ENCODE measurements around the gene ACR. TPM values are rescaled to one million over a fixed set of nuclear protein-coding genes. Genes with fewer than 3 reads are reported as not detected.

Gene ACR
- total RNA-seq, 1 donor from 2014 or later = 0.45 TPM

DNA sequence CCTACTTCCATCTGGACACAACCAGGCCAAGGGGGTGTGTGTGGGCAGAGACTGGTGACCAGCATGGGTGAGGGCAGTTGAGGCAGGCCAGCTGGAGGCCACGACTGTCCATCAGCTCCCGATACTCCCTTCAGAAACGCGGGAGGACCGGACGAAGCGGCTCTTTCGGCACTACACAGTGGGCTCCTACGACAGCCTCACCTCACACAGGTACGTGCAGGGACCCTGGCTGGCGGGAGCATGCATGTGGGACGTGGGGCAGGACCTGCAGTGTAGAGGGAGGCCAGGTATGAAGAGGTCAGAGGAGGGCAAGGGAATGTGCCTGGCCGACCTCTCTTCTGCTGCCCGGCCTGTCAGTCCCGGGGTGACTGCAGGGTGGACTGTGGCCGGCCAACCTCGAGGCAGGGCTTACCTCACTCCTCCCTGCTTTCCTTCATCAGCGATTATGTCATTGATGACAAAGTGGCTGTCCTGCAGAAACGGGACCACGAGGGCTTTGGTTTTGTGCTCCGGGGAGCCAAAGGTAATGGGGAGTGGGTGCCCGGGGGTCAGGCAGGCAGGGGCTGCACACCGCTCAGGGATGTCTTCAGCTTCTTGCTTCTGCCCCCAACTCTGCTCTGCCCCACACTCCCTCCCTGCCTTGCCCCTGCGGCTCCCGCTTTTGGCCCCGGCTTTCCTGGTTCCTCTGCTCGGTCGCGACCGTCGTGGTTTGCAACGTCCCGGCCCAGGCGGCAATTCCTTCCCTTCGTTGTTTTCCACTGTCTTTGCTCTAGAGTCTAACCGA is 34.1 kb upstream of the ACR start:
- TF ChIP-seq CTCF (IDR thresholded peaks at IDR 0.05) = no peak
- Mint-ChIP-seq H3K36me3 (ENCODE audit: low read depth) (peaks cover 1% of the 10 kb centered on the region), H3K4me3 (ENCODE audit: unreplicated experiment) (no peak overlapping the region), H3K27me3 (ENCODE audit: low read depth) (no peaks in the 10 kb centered on the region), H3K4me1 (ENCODE audit: low read depth) (peaks cover under 1% of the 10 kb centered on the region), H3K27ac (ENCODE audit: unreplicated experiment) (no peak overlapping the region), H3K9me3 (ENCODE audit: low read depth) (no peaks in the 10 kb centered on the region)
- peak; percentile 85 for DNase-seq (ENCODE audit: low spot score)

DNA sequence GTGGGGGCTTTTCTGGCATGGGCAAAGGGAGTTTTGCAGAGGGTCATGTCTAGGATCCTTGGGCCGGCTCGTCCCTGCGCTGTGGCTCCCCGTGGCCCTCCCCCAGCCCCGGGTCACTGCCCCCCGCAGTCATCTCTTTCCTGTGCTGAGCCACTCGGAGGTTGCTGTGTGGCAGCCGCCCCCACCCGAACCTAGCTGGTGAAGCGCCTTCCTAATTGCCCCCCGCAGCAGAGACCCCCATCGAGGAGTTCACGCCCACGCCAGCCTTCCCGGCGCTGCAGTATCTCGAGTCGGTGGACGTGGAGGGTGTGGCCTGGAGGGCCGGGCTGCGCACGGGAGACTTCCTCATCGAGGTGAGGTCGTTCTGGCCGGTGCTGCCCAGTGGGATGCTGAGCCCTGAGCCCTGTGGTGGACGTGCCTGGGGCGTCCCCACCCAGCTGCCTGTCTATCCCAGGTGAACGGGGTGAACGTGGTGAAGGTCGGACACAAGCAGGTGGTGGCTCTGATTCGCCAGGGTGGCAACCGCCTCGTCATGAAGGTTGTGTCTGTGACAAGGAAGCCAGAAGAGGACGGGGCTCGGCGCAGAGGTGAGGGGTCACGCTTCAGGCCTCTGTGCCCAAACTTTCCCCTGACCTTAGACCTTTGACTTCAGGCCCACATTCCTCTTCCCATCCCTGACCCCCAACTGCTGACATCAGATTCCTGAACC is 33.3 kb upstream of the ACR start:
- H3K9me3 Mint-ChIP-seq (ENCODE audit: low read depth) = no peaks in the 10 kb centered on the region
- no peaks in the 10 kb centered on the region for H3K4me1 Mint-ChIP-seq (ENCODE audit: low read depth)
- TF ChIP-seq CTCF (IDR thresholded peaks at IDR 0.05) = no peak
- H3K4me3 Mint-ChIP-seq (ENCODE audit: unreplicated experiment) = no peak overlapping the region
- no peaks in the 10 kb centered on the region for H3K27me3 Mint-ChIP-seq (ENCODE audit: low read depth)
- H3K36me3 Mint-ChIP-seq (ENCODE audit: low read depth) = no peaks in the 10 kb centered on the region
- H3K27ac Mint-ChIP-seq (ENCODE audit: unreplicated experiment) = no peak overlapping the region
- peak; percentile 93 for DNase-seq (ENCODE audit: low spot score)

- Mint-ChIP-seq H3K9me3 (ENCODE audit: low read depth) (no peaks in the 10 kb centered on the region), H3K27me3 (ENCODE audit: low read depth) (no peaks in the 10 kb centered on the region), H3K36me3 (ENCODE audit: low read depth) (no peaks in the 10 kb centered on the region), H3K4me1 (ENCODE audit: low read depth) (no peaks in the 10 kb centered on the region), H3K4me3 (ENCODE audit: unreplicated experiment) (no peak overlapping the region), H3K27ac (ENCODE audit: unreplicated experiment) (no peak overlapping the region)
- TF ChIP-seq CTCF (IDR thresholded peaks at IDR 0.05) = no peak
- DNase-seq (ENCODE audit: low spot score) = peak; percentile 85
Measured at GRCh38 chr22:50705219-50705691, 32.7 kb upstream of the ACR start.

GRCh38 chr22:50705851-50706351 is 32.1 kb upstream of the ACR start:
- Mint-ChIP-seq H3K9me3 (ENCODE audit: low read depth) (no peaks in the 10 kb centered on the region), H3K4me3 (ENCODE audit: unreplicated experiment) (no peak overlapping the region), H3K4me1 (ENCODE audit: low read depth) (no peaks in the 10 kb centered on the region), H3K27ac (ENCODE audit: unreplicated experiment) (no peak overlapping the region), H3K36me3 (ENCODE audit: low read depth) (peaks cover 4% of the 10 kb centered on the region), H3K27me3 (ENCODE audit: low read depth) (no peaks in the 10 kb centered on the region)
- peak; percentile 86 for DNase-seq (ENCODE audit: low spot score)
- TF ChIP-seq CTCF (IDR thresholded peaks at IDR 0.05) = no peak

GRCh38 chr22:50706481-50707125 is 31.4 kb upstream of the ACR start:
- no peaks in the 10 kb centered on the region for H3K27me3 Mint-ChIP-seq (ENCODE audit: low read depth)
- peak; percentile 59 for DNase-seq (ENCODE audit: low spot score)
- H3K4me1 Mint-ChIP-seq (ENCODE audit: low read depth) = no peaks in the 10 kb centered on the region
- no peak for TF ChIP-seq CTCF (IDR thresholded peaks at IDR 0.05)
- no peak overlapping the region for H3K4me3 Mint-ChIP-seq (ENCODE audit: unreplicated experiment)
- no peaks in the 10 kb centered on the region for H3K9me3 Mint-ChIP-seq (ENCODE audit: low read depth)
- H3K27ac Mint-ChIP-seq (ENCODE audit: unreplicated experiment) = no peak overlapping the region
- H3K36me3 Mint-ChIP-seq (ENCODE audit: low read depth) = peaks cover 4% of the 10 kb centered on the region

Data from chondrocyte (in vitro differentiated cells).